Thymus (tissue), 11 donors: ENCODE results near the gene LDHB. TPM values are rescaled to one million over a fixed set of nuclear protein-coding genes. Genes with fewer than 3 reads are reported as not detected.

Experiments used
- DNase-seq, 9 donors: peaks; one replicate each; pipeline ENCODE4 v3.0.0-alpha.2; 2013; ENCODE audit warnings: low spot score in 9 of 9, low read depth in 6 of 9, missing footprints in 1 of 9
- H3K27ac ChIP-seq, 2 donors: one replicate each; pipeline ENCODE4 v1.5.1; 2013; ENCODE audit warnings: control low read depth in 1 of 2, low read depth in 1 of 2, low read length in 1 of 2, mild to moderate bottlenecking in 1 of 2, moderate library complexity in 1 of 2
- H3K27me3 ChIP-seq, 2 donors: one replicate each; pipeline ENCODE4 v1.5.1; 2013; ENCODE audit warnings: low read length in 1 of 2; ENCODE audit not compliant: control insufficient read depth in 2 of 2, insufficient read depth in 1 of 2
- H3K36me3 ChIP-seq, 2 donors: one replicate each; pipeline ENCODE4 v1.5.1; 2013; ENCODE audit warnings: low read length in 1 of 2, mild to moderate bottlenecking in 1 of 2, moderate library complexity in 1 of 2; ENCODE audit not compliant: control insufficient read depth in 2 of 2, insufficient read depth in 2 of 2
- H3K4me1 ChIP-seq, 2 donors: one replicate each; pipeline ENCODE4 v1.5.1; 2013; ENCODE audit warnings: low read length in 2 of 2; ENCODE audit not compliant: control insufficient read depth in 2 of 2, insufficient read depth in 2 of 2
- H3K4me3 ChIP-seq, 2 donors: one replicate each; pipeline ENCODE4 v1.5.1; 2013; ENCODE audit warnings: low read length in 2 of 2, control low read depth in 1 of 2, mild to moderate bottlenecking in 1 of 2
- H3K9me3 ChIP-seq, 2 donors: one replicate each; pipeline ENCODE4 v1.5.1; 2013; ENCODE audit warnings: low read length in 1 of 2, mild to moderate bottlenecking in 1 of 2; ENCODE audit not compliant: control insufficient read depth in 2 of 2, insufficient read depth in 1 of 2
- WGBS: extraction: QIAGEN DNeasy Blood & Tissue Kit; methylation state at CpG from one replicate; pipeline ENCODE4 v1.1.7; 2013; 5-methylcytosine and 5-hydroxymethylcytosine counted together
- polyA plus RNA-seq: library from polyadenylated mRNA; stranded (reverse); fragments of 200-250 nt; gene quantifications from one replicate; pipeline ENCODE4 v1.2.3, GENCODE V29; 2013
- total RNA-seq: library from RNA; stranded (reverse); fragments of 120-200 nt; gene quantifications from one replicate; pipeline ENCODE4 v1.2.4, GENCODE V29; 2013
- donor health status: healthy.

LDHB gene
- total and polyA plus RNA-seq, 2 donors: 325 to 847 TPM

DNA sequence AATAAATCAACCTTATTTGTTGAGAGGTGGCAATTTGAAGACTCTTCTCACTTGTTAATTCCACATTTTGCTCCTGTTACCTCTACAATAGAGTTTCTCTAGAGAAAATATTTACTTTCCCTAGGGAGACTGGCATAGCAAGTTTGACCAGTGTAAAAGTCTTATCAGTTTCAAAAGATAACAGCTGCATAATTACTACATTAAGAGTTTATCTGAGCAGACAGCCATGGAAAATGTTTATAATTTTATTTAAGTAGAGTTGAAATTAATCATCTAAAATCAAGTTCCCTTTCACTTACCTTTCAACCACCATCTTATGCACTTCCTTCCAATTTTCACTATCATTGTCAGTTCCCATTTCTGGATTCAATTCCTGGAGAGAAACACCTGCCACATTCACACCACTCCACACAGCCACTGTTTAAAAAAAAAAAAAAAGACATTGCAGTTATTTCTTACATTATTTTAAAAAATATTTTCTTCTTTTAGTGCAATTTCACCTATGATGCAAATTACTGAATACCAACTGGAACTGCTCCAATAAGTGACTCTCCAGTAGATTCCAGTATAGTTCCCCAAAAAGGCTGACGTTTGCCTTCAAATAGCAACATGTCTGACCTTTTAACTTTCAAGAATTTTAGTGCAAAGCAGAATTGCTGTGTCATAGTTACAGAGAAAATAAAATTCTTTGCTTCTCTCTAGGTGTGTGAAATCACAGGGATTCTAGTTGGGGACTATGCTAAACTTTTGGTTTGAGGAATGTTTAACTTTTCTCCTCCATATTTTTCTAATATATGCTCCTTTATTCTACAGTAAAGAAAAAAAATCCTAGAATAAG is 19.4 kb downstream of the LDHB start:
- Histone ChIP-seq H3K4me1 (no peaks in the 10 kb centered on the region), H3K36me3 (peaks cover 21 to 72% of the 10 kb centered on the region in 2 donors), H3K4me3 (no peak overlapping the region), H3K9me3 (no peaks in the 10 kb centered on the region), H3K27me3 (no peaks in the 10 kb centered on the region), H3K27ac (no peak overlapping the region)
- no peak for DNase-seq
- 96% methylated on average over 1 of the region's 1 CpG for WGBS

GRCh38 chr12:21634245-21634644 is 23.4 kb downstream of the LDHB start:
- H3K9me3 ChIP-seq: no peaks in the 10 kb centered on the region
- WGBS: 98% methylated on average over 3 of the region's 3 CpGs
- H3K27ac ChIP-seq: no peak overlapping the region
- H3K36me3 ChIP-seq: peaks cover 14 to 48% of the 10 kb centered on the region in 2 donors
- H3K4me3 ChIP-seq: no peak overlapping the region
- DNase-seq: no peak
- H3K27me3 ChIP-seq: no peaks in the 10 kb centered on the region
- no peaks in the 10 kb centered on the region for H3K4me1 ChIP-seq

GRCh38 chr12:21631367-21631766 is 26.3 kb downstream of the LDHB start:
- Histone ChIP-seq H3K4me1 (no peaks in the 10 kb centered on the region), H3K27ac (no peak overlapping the region), H3K4me3 (no peak overlapping the region), H3K36me3 (peaks cover 14 to 24% of the 10 kb centered on the region in 2 donors), H3K27me3 (no peaks in the 10 kb centered on the region), H3K9me3 (no peaks in the 10 kb centered on the region)
- WGBS: 66% methylated on average over 2 of the region's 2 CpGs
- DNase-seq: no peak

DNA sequence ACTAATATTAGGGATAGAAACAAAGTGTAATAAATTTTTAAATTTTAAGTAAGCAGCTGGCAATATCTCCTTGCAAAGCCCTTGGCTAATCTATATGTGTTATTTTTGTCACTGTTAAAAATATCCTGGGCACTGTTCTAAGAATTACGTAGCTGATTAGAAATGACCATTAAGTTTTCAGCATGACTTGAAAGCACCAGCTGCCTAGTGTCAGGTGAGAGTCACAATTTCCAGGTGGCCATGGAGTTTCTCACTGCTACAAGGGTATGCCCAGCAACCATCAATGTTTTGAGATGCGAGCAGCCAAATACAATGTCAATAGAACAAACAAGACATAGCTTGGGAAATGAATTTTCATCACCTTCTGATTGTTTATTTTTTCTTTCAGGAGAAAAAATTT is 29.7 kb downstream of the LDHB start:
- Histone ChIP-seq H3K36me3 (peaks cover 0 to 3% of the 10 kb centered on the region in 2 donors), H3K4me3 (no peak overlapping the region), H3K9me3 (no peaks in the 10 kb centered on the region), H3K4me1 (no peaks in the 10 kb centered on the region), H3K27ac (no peak overlapping the region), H3K27me3 (no peaks in the 10 kb centered on the region)
- DNase-seq: no peak
- 99% methylated on average over 2 of the region's 2 CpGs for WGBS

- no peaks in the 10 kb centered on the region for H3K27me3 ChIP-seq
- no peaks in the 10 kb centered on the region for H3K9me3 ChIP-seq
- H3K36me3 ChIP-seq: no peaks in the 10 kb centered on the region
- H3K4me3 ChIP-seq: no peak overlapping the region
- no peak overlapping the region for H3K27ac ChIP-seq
- peaks cover 4 to 7% of the 10 kb centered on the region in 2 donors for H3K4me1 ChIP-seq
- no peak for DNase-seq
Measured at GRCh38 chr12:21618566-21618965, 39.1 kb downstream of the LDHB start.

- H3K4me1 ChIP-seq: peaks cover 4 to 7% of the 10 kb centered on the region in 2 donors
Measured at GRCh38 chr12:21617030-21617429, 40.6 kb downstream of the LDHB start.

DNA sequence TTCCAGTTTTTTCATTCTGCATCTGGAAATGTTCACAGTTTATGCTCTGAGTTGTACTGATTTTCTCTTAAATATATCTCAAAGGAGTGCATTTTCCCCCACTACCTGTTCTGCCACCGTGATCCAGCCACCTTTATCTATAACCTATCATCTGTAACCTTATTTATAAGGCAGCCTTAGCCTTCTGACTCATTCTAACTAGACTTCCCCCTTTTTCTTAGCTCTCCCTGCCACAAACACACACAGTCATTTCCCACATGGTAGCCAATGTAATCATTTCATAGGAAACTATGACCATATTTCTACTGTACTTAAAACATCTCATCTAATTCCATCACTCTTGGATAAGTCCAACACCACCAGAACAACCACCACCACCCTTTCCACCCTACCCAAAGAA is 42.2 kb downstream of the LDHB start:
- peak in 1 of 9 donors; percentile 3 for DNase-seq
- Histone ChIP-seq H3K4me3 (no peak overlapping the region), H3K9me3 (no peaks in the 10 kb centered on the region)

More at GRCh38 chr12:21617030-21617429, 40.6 kb downstream of the LDHB start:
- DNase-seq: no peak
- Histone ChIP-seq H3K36me3 (no peaks in the 10 kb centered on the region), H3K27me3 (no peaks in the 10 kb centered on the region), H3K9me3 (no peaks in the 10 kb centered on the region), H3K4me3 (no peak overlapping the region), H3K27ac (no peak overlapping the region)
- 98% methylated on average over 3 of the region's 3 CpGs for WGBS

DNA sequence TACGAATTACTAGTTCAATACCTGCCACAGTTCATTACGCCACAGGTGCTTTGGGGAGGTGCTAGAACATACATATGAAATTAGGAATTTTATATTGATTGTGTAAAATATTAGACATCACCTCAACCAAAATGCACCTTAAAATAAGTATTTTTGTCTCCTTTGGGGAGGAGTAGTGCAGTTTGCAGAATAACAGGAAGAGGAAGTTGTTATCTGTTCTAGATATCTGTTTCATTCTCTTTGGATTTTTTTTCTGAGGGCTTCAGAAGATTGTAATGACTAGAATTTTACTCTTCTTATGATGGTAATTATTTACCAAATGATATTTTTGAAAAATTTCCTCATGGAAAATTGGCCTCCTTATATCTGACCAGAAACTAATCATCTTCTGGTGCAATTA is 43.1 kb downstream of the LDHB start:
- WGBS: 93% methylated on average over 2 of the region's 2 CpGs
- H3K4me1 ChIP-seq: peaks cover 4 to 7% of the 10 kb centered on the region in 2 donors
- H3K9me3 ChIP-seq: no peaks in the 10 kb centered on the region
- H3K27me3 ChIP-seq: no peaks in the 10 kb centered on the region
- peak in 7 of 9 donors; percentile 4 to 51 (median 17) for DNase-seq
- H3K36me3 ChIP-seq: no peaks in the 10 kb centered on the region
- H3K27ac ChIP-seq: no peak overlapping the region
- H3K4me3 ChIP-seq: no peak overlapping the region

More for the DNA sequence above, 42.2 kb downstream of the LDHB start:
- Histone ChIP-seq H3K27me3 (no peaks in the 10 kb centered on the region), H3K27ac (no peak overlapping the region), H3K4me1 (peaks cover 4 to 7% of the 10 kb centered on the region in 2 donors), H3K36me3 (no peaks in the 10 kb centered on the region)
- 9% methylated on average over 1 of the region's 1 CpG for WGBS

GRCh38 chr12:21613931-21614330 is 43.7 kb downstream of the LDHB start:
- H3K27me3 ChIP-seq: no peaks in the 10 kb centered on the region
- WGBS: 94% methylated on average over 2 of the region's 2 CpGs
- H3K36me3 ChIP-seq: no peaks in the 10 kb centered on the region
- H3K9me3 ChIP-seq: no peaks in the 10 kb centered on the region
- no peak overlapping the region for H3K4me3 ChIP-seq
- H3K27ac ChIP-seq: no peak overlapping the region
- peaks cover 4 to 7% of the 10 kb centered on the region in 2 donors for H3K4me1 ChIP-seq
- no peak for DNase-seq
